K562 (cell line): Measurements from ENCODE around the gene EXOC4. TPM values are rescaled to one million over a fixed set of nuclear protein-coding genes. Genes with fewer than 3 reads are reported as not detected.

Source experiments
- ATAC-seq: fragments of 200-7000 bp; cut with Tn5 transposase; 3 replicates; pipeline ENCODE4 v1.9.1; 2020; ENCODE audit warnings: moderate library complexity
- BruUV-seq: library from RNA; stranded (reverse); fragments of 400-500 nt; replicated peaks from 2 replicates; lab custom pipeline; 2021; lab: Mats Ljungman, UMichigan
- CTCF ChIA-PET: fragments of 300-600 bp; formaldehyde crosslinking; extraction: SDS; loops from one replicate; lab custom pipeline; 2021; ENCODE audit warnings: low intra/inter-chr PET ratio; lab: Yijun Ruan, JAX
- POLR2A ChIA-PET: fragments of 300-600, 350-650 bp; sonication (Branson Sonifier 250); formaldehyde crosslinking; extraction: SDS; loops from one replicate; lab custom pipeline; 2021; ENCODE audit warnings: antibody characterized with exemption, inconsistent platforms; lab: Yijun Ruan, JAX
- DNase-seq, 4 experiments: peaks; one replicate each; pipeline versions ENCODE4 v3.0.0 to v3.0.0-alpha.2; 2011 to 2018; ENCODE audit warnings: low spot score in 3 of 4, mixed read lengths in 3 of 4; ENCODE audit errors: extremely low read depth in 1 of 4
- FAIRE-seq: peaks from 2 replicates; lab custom pipeline; 2011; peaks lifted over from hg19 to GRCh38; lab: Jason Lieb, UNC
- H2AFZ ChIP-seq: 2 replicates; pipeline ENCODE4 v1.6.0; 2011; ENCODE audit warnings: low read depth, low read length, control low read depth, inconsistent platforms
- H3K27ac ChIP-seq: fragments of 200-600 bp; 3 replicates; pipeline ENCODE4 v1.8.0; 2011; ENCODE audit warnings: low read depth, mild to moderate bottlenecking, control low read depth, inconsistent platforms, low read length, moderate library complexity, mixed read lengths; ENCODE audit errors: extremely low read depth
- H3K27me3 ChIP-seq, 2 experiments: fragments of 300-600 bp in 1 of 2; 2 replicates in 1 of 2; 3 replicates in 1 of 2; pipeline versions ENCODE4 v1.6.0 to v1.8.0; 2011; ENCODE audit warnings: inconsistent platforms in 2 of 2, low read length in 2 of 2, mild to moderate bottlenecking in 1 of 2, mixed read lengths in 1 of 2, moderate library complexity in 1 of 2; ENCODE audit not compliant: control insufficient read depth in 2 of 2, insufficient read depth in 2 of 2
- H3K36me3 ChIP-seq: fragments of 300-600 bp; 3 replicates; pipeline ENCODE4 v1.8.0; 2011; ENCODE audit warnings: mild to moderate bottlenecking, low read length, inconsistent platforms; ENCODE audit not compliant: control insufficient read depth, insufficient read depth
- H3K4me1 ChIP-seq, 2 experiments: fragments of 200-600 bp in 1 of 2; replicated peaks in 1 of 2; 2 replicates in 1 of 2; 3 replicates in 1 of 2; pipeline versions ENCODE4 v1.5.1 to v1.8.0; 2011; ENCODE audit warnings: inconsistent platforms in 2 of 2, low read length in 2 of 2, mild to moderate bottlenecking in 1 of 2, mixed read lengths in 1 of 2, moderate library complexity in 1 of 2; ENCODE audit not compliant: control insufficient read depth in 2 of 2, insufficient read depth in 2 of 2
- H3K4me2 ChIP-seq: 2 replicates; pipeline ENCODE4 v1.6.1; 2011; ENCODE audit warnings: low read length, control low read depth, inconsistent platforms, mixed read lengths; ENCODE audit not compliant: insufficient read depth
- H3K4me3 ChIP-seq: fragments of 200-600 bp; sonication (generic), shearing (Covaris generic); 2 replicates; pipeline ENCODE4 v1.5.1; 2016; ENCODE audit warnings: control low read depth, inconsistent platforms
- H3K79me2 ChIP-seq: fragments of 200-600 bp; 3 replicates; pipeline ENCODE4 v1.8.0; 2011; ENCODE audit warnings: low read length, inconsistent platforms; ENCODE audit not compliant: control insufficient read depth, insufficient read depth
- H3K9ac ChIP-seq, 2 experiments: 2 replicates each; pipeline versions ENCODE4 v1.6.0 to v1.6.1; 2011; ENCODE audit warnings: low read depth in 2 of 2, low read length in 2 of 2, control low read depth in 1 of 2, inconsistent platforms in 1 of 2, mild to moderate bottlenecking in 1 of 2, mixed read lengths in 1 of 2; ENCODE audit not compliant: insufficient read depth in 1 of 2
- H3K9me1 ChIP-seq: one replicate; pipeline ENCODE4 v1.6.0; 2011; ENCODE audit warnings: inconsistent platforms, mild to moderate bottlenecking, low read length, moderate library complexity; ENCODE audit not compliant: control insufficient read depth, insufficient read depth
- H3K9me3 ChIP-seq: replicated peaks from 2 replicates; pipeline ENCODE4 v1.5.1; 2011; ENCODE audit warnings: low read depth, low read length, inconsistent platforms; ENCODE audit not compliant: control insufficient read depth, insufficient read depth
- H4K20me1 ChIP-seq: replicated peaks from 2 replicates; pipeline ENCODE4 v1.6.1; 2011; ENCODE audit warnings: low read length, inconsistent platforms, mixed read lengths; ENCODE audit not compliant: control insufficient read depth, insufficient read depth
- BRCA1 ChIP-seq, 2 experiments: fragments of 450-650 bp in 1 of 2; sonication (generic) in 1 of 2; formaldehyde crosslinking in 1 of 2; IDR thresholded peaks; 2 replicates each; pipeline versions ENCODE4 v1.5.0 to v1.6.1; 2017 to 2020; ENCODE audit warnings: mild to moderate bottlenecking in 1 of 2, missing genetic modification reagents in 1 of 2
- ERF ChIP-seq: fragments of 450-650 bp; formaldehyde crosslinking; IDR thresholded peaks from 2 replicates; pipeline ENCODE4 v1.4.0; 2020; ENCODE audit warnings: mild to moderate bottlenecking, mixed read lengths
- EZH2 ChIP-seq: IDR thresholded peaks from 2 replicates; pipeline ENCODE4 v1.6.1; 2012; ENCODE audit warnings: low read depth, mild to moderate bottlenecking, inconsistent platforms, low read length, borderline replicate concordance
- MYC ChIP-seq, 2 experiments: fragments of 250-450 bp in 1 of 2; sonication (Bioruptor Pico) in 1 of 2; IDR thresholded peaks; 2 replicates each; pipeline versions ENCODE4 v1.5.1 to v1.6.1; 2012 to 2021; ENCODE audit warnings: low read depth in 2 of 2, borderline replicate concordance in 1 of 2, improper control_type of control experiment in 1 of 2, low read length in 1 of 2, mild to moderate bottlenecking in 1 of 2, moderate library complexity in 1 of 2
- NFE2L1 ChIP-seq: fragments of 450-650 bp; IDR thresholded peaks from 2 replicates; pipeline ENCODE4 v1.6.1; 2016; ENCODE audit warnings: missing genetic modification characterization, low read depth, mild to moderate bottlenecking, missing compliant biosample characterization, moderate library complexity, borderline replicate concordance
- NR4A1 ChIP-seq, 2 experiments: fragments of 250-450 bp in 1 of 2; fragments of 450-650 bp in 1 of 2; sonication (Bioruptor Pico) in 1 of 2; IDR thresholded peaks; 2 replicates each; pipeline versions ENCODE4 v1.4.0 to v1.6.1; 2016 to 2020; ENCODE audit warnings: mild to moderate bottlenecking in 2 of 2, missing compliant biosample characterization in 1 of 2, missing genetic modification characterization in 1 of 2, moderate library complexity in 1 of 2
- NUFIP1 ChIP-seq: fragments of 450-650 bp; IDR thresholded peaks from 2 replicates; pipeline ENCODE4 v1.6.1; 2018; ENCODE audit not compliant: partially characterized antibody
- ZNF239 ChIP-seq: fragments of 250-450 bp; sonication (Bioruptor Pico); IDR thresholded peaks from 2 replicates; pipeline ENCODE4 v1.4.0; 2020; ENCODE audit warnings: mild to moderate bottlenecking
- ZNF253 ChIP-seq: fragments of 250-450 bp; sonication (Bioruptor Pico); conservative IDR thresholded peaks from 2 replicates; pipeline ENCODE4 v1.6.1; 2021; ENCODE audit warnings: mild to moderate bottlenecking
- ZNF324 ChIP-seq: fragments of 250-450 bp; sonication (Bioruptor Pico); IDR thresholded peaks from 2 replicates; pipeline ENCODE4 v1.4.0; 2020; ENCODE audit warnings: mild to moderate bottlenecking
- ZNF583 ChIP-seq: fragments of 250-450 bp; sonication (Bioruptor Pico); IDR thresholded peaks from 2 replicates; pipeline ENCODE4 v1.4.0; 2020
- ZNF584 ChIP-seq: fragments of 200-800 bp; sonication (Bioruptor generic); IDR thresholded peaks from 2 replicates; pipeline ENCODE4 v1.6.1; 2016; ENCODE audit warnings: low read depth, mild to moderate bottlenecking, missing genetic modification characterization, missing compliant biosample characterization
- ZNF766 ChIP-seq: fragments of 200-800 bp; sonication (Bioruptor generic); conservative IDR thresholded peaks from 2 replicates; pipeline ENCODE4 v1.6.1; 2016; ENCODE audit warnings: missing genetic modification characterization, missing compliant biosample characterization
- ZNF778 ChIP-seq: fragments of 450-650 bp; formaldehyde crosslinking; IDR thresholded peaks from 2 replicates; pipeline ENCODE4 v1.4.0; 2020; ENCODE audit warnings: mild to moderate bottlenecking, moderate library complexity
- WGBS: fragments of 100-300 bp; shearing (Covaris generic); methylation state at CpG from one replicate; pipeline ENCODE4 v1.1.6; 2016; ENCODE audit warnings: low coverage, mixed read lengths; ENCODE audit not compliant: insufficient coverage; ENCODE audit errors: missing lambda C conversion rate; 5-methylcytosine and 5-hydroxymethylcytosine counted together
- in situ Hi-C: fragments of 300-500 bp; cut with MboI; formaldehyde crosslinking; loops from 4 replicates; pipeline ENCODE4 v1.15.0; 2018; ENCODE audit warnings: inconsistent platforms, mixed read lengths
- intact Hi-C: fragments of 100-400 bp; cut with micrococcal nuclease; formaldehyde crosslinking; loops from 2 replicates; pipeline ENCODE4 v1.14.2; 2022
- polyA plus RNA-seq, 8 experiments: library from polyadenylated mRNA; depleted of rRNA in 4 of 8; stranded (reverse) in 5 of 8; unstranded in 3 of 8; fragments of >200 nt; fragmentation: Nextera tagmentation in 2 of 8; fragmentation: Illumina TruSeq in 1 of 8; extraction: Ambion mirVana in 2 of 8; extraction: Trizol in 1 of 8; gene quantifications; 2 replicates each; pipeline versions ENCODE4 v1.2.1 to v1.2.3, GENCODE V29; 2011 to 2014; ENCODE audit warnings: inconsistent platforms in 1 of 8, missing spikeins in 1 of 8
- total RNA-seq, 7 experiments: library from RNA; depleted of rRNA in 6 of 7; stranded (reverse); fragments of >200 nt in 6 of 7; fragmentation: Illumina TruSeq in 2 of 7; extraction: Trizol in 2 of 7; gene quantifications; 2 replicates each; pipeline versions ENCODE4 v1.2.1 to v1.2.3, GENCODE V29; 2011 to 2021; ENCODE audit warnings: low replicate concordance in 1 of 7
- TF ChIP-seq, protein P1 (sequence below): fragments of 450-650 bp; formaldehyde crosslinking; IDR thresholded peaks from 2 replicates; pipeline ENCODE4 v1.4.0; 2020; ENCODE audit warnings: mild to moderate bottlenecking, moderate library complexity
- TF ChIP-seq, protein P2 (sequence below): sonication (generic); formaldehyde crosslinking; IDR thresholded peaks from 2 replicates; pipeline ENCODE4 v1.9.0; 2022; ENCODE audit warnings: mild to moderate bottlenecking, missing genetic modification reagents
- TF ChIP-seq, protein P3 (sequence below): fragments of 450-650 bp; IDR thresholded peaks from 2 replicates; pipeline ENCODE4 v1.6.1; 2016; ENCODE audit warnings: low read depth, mild to moderate bottlenecking, moderate library complexity
- TF ChIP-seq, protein P4 (sequence below): sonication (generic); formaldehyde crosslinking; IDR thresholded peaks from 2 replicates; pipeline ENCODE4 v1.8.0; 2022; ENCODE audit warnings: mild to moderate bottlenecking, low read depth, missing genetic modification reagents

EXOC4 gene
- total and polyA plus RNA-seq, 9 of the 15 experiments (the other 6 are each of a cell fraction or from before 2014, with no cell fraction given), result 18.5 to 73.1 (median 46.6) TPM

DNA sequence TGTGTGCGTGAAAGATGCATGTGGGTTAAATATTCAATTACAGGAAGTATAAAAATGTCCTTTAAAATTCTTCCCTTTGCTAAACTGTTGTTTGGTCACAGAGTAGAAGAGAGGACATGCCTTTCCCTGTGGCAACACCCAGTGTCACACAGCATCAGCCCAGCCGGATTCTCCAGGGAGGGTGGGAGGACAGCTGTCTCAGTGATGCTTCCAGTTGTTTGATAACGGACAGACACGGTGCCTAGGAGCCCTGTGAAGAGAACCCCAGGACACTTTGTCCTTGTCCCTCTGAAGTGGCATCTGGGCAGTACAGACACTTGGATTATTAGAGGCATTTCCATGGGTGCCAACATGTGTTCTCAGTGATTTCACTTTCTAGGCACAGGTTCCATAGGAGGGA, 567.7 kb downstream of the EXOC4 start:
- H3K4me1 ChIP-seq, result no peaks in the 10 kb centered on the region; a peak in 1 of 5 replicates
- no peak overlapping the region for H3K27ac ChIP-seq
- ChIA-PET CTCF (no interaction called here), POLR2A (interaction anchor here (0.7 to 1.4 kb wide), 4 partner anchors 11 to 37 kb away, joined by 3 to 4 read pairs (median 3); no protein-coding TSS in a partner anchor)
- H3K9ac ChIP-seq, result no peak overlapping the region
- no peaks in the 10 kb centered on the region for H3K36me3 ChIP-seq
- TF ChIP-seq NFE2L1 (tag) (no peak), ZNF584 (CRISPR knock-in tag) (no peak), MYC (IDR thresholded peaks at IDR 0.05; ENCODE audit: low read depth, low read length) (no peak), MYC (CRISPR knock-in tag; IDR thresholded peaks at IDR 0.05; ENCODE audit: borderline replicate concordance, low read depth) (no peak), NUFIP1 (no peak), ZNF253 (CRISPR knock-in tag) (no peak), BRCA1 (IDR thresholded peaks at IDR 0.05) (no peak), BRCA1 (CRISPR knock-in tag; IDR thresholded peaks at IDR 0.05) (no peak), ZNF324 (CRISPR knock-in tag) (no peak), ERF (CRISPR knock-in tag) (no peak), ZNF778 (CRISPR knock-in tag) (no peak), ZNF239 (no peak), NR4A1 (CRISPR knock-in tag; IDR thresholded peaks at IDR 0.05) (no peak), NR4A1 (tag; IDR thresholded peaks at IDR 0.05) (no peak), EZH2 (no peak), ZNF583 (CRISPR knock-in tag) (no peak), ZNF766 (CRISPR knock-in tag) (no peak)
- TF ChIP-seq, protein P1, sequence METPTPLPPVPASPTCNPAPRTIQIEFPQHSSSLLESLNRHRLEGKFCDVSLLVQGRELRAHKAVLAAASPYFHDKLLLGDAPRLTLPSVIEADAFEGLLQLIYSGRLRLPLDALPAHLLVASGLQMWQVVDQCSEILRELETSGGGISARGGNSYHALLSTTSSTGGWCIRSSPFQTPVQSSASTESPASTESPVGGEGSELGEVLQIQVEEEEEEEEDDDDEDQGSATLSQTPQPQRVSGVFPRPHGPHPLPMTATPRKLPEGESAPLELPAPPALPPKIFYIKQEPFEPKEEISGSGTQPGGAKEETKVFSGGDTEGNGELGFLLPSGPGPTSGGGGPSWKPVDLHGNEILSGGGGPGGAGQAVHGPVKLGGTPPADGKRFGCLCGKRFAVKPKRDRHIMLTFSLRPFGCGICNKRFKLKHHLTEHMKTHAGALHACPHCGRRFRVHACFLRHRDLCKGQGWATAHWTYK (CRISPR knock-in tag), result no peak
- TF ChIP-seq, protein P2, sequence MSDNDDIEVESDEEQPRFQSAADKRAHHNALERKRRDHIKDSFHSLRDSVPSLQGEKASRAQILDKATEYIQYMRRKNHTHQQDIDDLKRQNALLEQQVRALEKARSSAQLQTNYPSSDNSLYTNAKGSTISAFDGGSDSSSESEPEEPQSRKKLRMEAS, result no peak
- TF ChIP-seq, protein P3, sequence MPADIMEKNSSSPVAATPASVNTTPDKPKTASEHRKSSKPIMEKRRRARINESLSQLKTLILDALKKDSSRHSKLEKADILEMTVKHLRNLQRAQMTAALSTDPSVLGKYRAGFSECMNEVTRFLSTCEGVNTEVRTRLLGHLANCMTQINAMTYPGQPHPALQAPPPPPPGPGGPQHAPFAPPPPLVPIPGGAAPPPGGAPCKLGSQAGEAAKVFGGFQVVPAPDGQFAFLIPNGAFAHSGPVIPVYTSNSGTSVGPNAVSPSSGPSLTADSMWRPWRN, result no peak
- TF ChIP-seq, protein P4, sequence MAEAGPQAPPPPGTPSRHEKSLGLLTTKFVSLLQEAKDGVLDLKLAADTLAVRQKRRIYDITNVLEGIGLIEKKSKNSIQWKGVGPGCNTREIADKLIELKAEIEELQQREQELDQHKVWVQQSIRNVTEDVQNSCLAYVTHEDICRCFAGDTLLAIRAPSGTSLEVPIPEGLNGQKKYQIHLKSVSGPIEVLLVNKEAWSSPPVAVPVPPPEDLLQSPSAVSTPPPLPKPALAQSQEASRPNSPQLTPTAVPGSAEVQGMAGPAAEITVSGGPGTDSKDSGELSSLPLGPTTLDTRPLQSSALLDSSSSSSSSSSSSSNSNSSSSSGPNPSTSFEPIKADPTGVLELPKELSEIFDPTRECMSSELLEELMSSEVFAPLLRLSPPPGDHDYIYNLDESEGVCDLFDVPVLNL, result no peak
- H3K79me2 ChIP-seq, result no peaks in the 10 kb centered on the region
- no peaks in the 10 kb centered on the region for H4K20me1 ChIP-seq
- no TSS peak for BruUV-seq
- ATAC-seq, result no peak
- DNase-seq, result no peak
- H3K9me3 ChIP-seq, result no peaks in the 10 kb centered on the region
- in situ Hi-C loops, result no loop called here
- 70% methylated on average over 4 of the region's 4 CpGs for WGBS
- FAIRE-seq, result no peak
- no peak overlapping the region for H2AFZ ChIP-seq
- H3K4me3 ChIP-seq, result no peak overlapping the region
- no peaks in the 10 kb centered on the region for H3K9me1 ChIP-seq
- intact Hi-C loops, result no loop called here
- H3K27me3 ChIP-seq, result no peaks in the 10 kb centered on the region
- no peak overlapping the region for H3K4me2 ChIP-seq
